ENCODE measurements around the gene TTC7B. TPM values are rescaled to one million over a fixed set of nuclear protein-coding genes. Genes with fewer than 3 reads are reported as not detected.

Gene TTC7B
- total RNA-seq, 4 donors from 2014 or later = 35.0 to 78.7 (median 36.8) TPM

DNA sequence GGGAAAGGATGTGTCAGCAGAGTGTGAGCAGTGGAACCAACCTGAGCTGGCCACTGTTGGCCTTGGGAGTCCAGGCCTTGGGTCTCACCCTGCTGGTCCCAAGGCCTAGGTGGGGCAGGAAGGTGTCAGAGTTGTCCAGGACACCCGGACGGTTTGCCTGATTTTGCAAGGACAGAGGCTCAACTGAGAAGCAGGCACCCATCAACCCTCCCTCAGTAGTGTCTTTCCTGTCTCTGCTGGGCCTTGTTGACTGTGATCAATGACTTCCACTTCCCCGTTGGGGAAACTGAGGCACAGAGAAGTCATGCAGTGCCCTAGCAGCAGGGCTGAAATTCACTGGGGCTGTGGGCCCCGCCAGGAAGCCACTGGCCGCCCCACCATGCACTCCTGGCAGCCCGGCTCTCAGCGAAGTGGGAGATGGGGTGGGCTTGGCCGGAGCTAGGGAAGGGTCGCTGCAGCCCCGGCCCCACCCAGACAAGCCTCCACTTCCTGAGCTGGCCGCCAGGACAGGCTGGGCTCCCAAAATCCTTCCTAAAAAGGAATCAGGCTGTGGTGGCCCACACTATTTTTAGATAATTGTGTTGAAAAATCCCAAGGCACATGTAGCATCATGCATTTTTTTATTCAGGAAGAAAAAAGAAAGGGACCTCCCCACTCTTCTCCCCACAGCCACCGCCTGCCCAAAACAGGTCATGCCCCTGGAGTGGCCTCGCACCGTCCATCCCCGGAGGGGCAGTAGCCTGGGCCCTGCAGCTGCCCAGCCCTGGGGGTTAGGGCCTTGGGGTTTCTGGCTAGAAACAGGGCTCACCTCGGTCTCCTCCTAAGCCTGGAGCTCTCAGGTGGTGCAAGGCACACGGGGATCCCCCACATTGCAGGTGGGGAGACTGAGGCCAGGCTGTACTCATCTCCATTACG lies 292.0 kb downstream of the TTC7B start:
- Histone ChIP-seq H3K4me1 (peaks cover 24 to 32% of the 10 kb centered on the region in 2 donors), H3K4me3 (no peak overlapping the region), H3K27me3 (no peaks in the 10 kb centered on the region), H3K36me3 (no peaks in the 10 kb centered on the region), H3K9me3 (no peaks in the 10 kb centered on the region), H3K27ac (peak overlapping the region in 3 of 4 donors; percentile 1 to 58 (median 47))
- no peak for ATAC-seq
- in situ Hi-C loops (cut with MboI; ENCODE audit: low sequenced_read_pairs in 4 of 4) = no loop called here
- DNase-seq = no peak
- no peak for TF ChIP-seq POLR2A (IDR thresholded peaks at IDR 0.05)
- no peak for TF ChIP-seq CTCF (IDR thresholded peaks at IDR 0.05 in 4 of 5, conservative IDR thresholded peaks at IDR 0.05 in 1 of 5)
- intact Hi-C loops (cut with DNase I; ENCODE audit: low total_unique reads) = loop anchor here (5.0 kb wide), 1 partner anchor 117 kb away; no protein-coding TSS in a partner anchor

GRCh38 chr14:90523544-90523943 lies 292.7 kb downstream of the TTC7B start:
- in situ Hi-C loops (cut with MboI; ENCODE audit: low sequenced_read_pairs in 4 of 4) = no loop called here
- no peak for ATAC-seq
- Histone ChIP-seq H3K27ac (peak overlapping the region in 3 of 4 donors; percentile 1 to 58 (median 47)), H3K4me3 (no peak overlapping the region), H3K36me3 (no peaks in the 10 kb centered on the region), H3K4me1 (peaks cover 24 to 32% of the 10 kb centered on the region in 2 donors), H3K27me3 (no peaks in the 10 kb centered on the region), H3K9me3 (no peaks in the 10 kb centered on the region)
- no peak for TF ChIP-seq POLR2A (IDR thresholded peaks at IDR 0.05)
- TF ChIP-seq CTCF (IDR thresholded peaks at IDR 0.05 in 4 of 5, conservative IDR thresholded peaks at IDR 0.05 in 1 of 5) = no peak
- no peak for DNase-seq
- intact Hi-C loops (cut with DNase I; ENCODE audit: low total_unique reads) = loop anchor here (5.0 kb wide), 1 partner anchor 116 kb away; no protein-coding TSS in a partner anchor

DNA sequence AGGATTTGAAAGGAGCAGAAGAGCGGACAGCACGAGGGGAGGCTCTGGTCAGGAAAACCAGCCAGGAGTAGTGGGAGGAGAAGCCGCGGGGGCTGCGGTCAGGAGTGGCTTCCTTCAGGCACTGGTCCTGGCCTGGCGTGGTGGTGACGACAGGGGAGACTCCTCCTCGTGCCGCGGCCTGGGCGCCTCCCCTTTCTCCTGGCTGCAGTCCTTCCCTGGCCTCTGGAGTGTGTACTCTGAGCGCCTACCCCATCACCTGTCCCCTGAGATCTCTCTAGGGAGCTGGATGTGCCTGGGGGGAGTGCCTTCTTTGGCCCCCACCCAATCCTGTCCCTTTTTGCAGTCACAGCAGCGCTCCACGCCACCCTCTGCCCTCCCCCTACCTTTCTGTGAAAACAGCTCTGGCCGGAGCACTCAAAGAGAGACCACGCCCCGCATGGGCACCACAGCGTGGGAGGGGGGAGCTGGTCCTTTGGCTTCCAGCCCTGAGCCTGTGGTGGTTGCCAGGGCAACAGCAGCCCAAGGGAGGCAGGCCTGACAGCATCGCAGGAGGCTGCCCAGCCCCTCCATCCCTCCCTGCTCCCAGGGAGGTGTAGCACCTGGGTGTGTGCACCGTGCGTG lies 293.5 kb downstream of the TTC7B start:
- peak; percentile 46 to 61 for DNase-seq

More for the DNA sequence above, 293.5 kb downstream of the TTC7B start:
- Histone ChIP-seq H3K27me3 (no peaks in the 10 kb centered on the region), H3K27ac (peak overlapping the region in 3 of 4 donors; percentile 47 to 60 (median 47)), H3K4me1 (peaks cover 24 to 32% of the 10 kb centered on the region in 2 donors), H3K36me3 (no peaks in the 10 kb centered on the region), H3K4me3 (no peak overlapping the region), H3K9me3 (no peaks in the 10 kb centered on the region)
- intact Hi-C loops (cut with DNase I; ENCODE audit: low total_unique reads) (loop anchor here (5.0 kb wide), 1 partner anchor 115 kb away; no protein-coding TSS in a partner anchor), in situ Hi-C loops (cut with MboI; ENCODE audit: low sequenced_read_pairs in 4 of 4) (no loop called here)
- peak; percentile 48 to 62 for ATAC-seq
- TF ChIP-seq CTCF (IDR thresholded peaks at IDR 0.05 in 4 of 5, conservative IDR thresholded peaks at IDR 0.05 in 1 of 5) = no peak
- TF ChIP-seq POLR2A (IDR thresholded peaks at IDR 0.05) = peak in 1 of 2 donors; percentile 26

All from gastrocnemius medialis (tissue), 4 donors.